T-helper 2 cell treated with Interferon-gamma antibody and Interleukin-4, amounts not matched to agents 100 ng/mL and 5 ng/mL, for 36 hours (primary cell): ENCODE data around the gene ZNF420. TPM values are rescaled to one million over a fixed set of nuclear protein-coding genes. Genes with fewer than 3 reads are reported as not detected.
"Not testable (repeated sequence)": the region's sequence is repeated elsewhere in the genome, so short reads cannot be mapped to it uniquely, and the experiment has no call there.

Experiments
- intact Hi-C: fragments of 100-400 bp; cut with micrococcal nuclease; formaldehyde crosslinking; loops from one replicate; pipeline ENCODE4 v1.15.1; 2023
- total RNA-seq: library from RNA; stranded (reverse); gene quantifications from 2 replicates; pipeline ENCODE4 v1.2.3, GENCODE V29; 2022

The ZNF420 gene
- total RNA-seq = 8.3 and 8.4 TPM in 2 replicates

- intact Hi-C loops = loop anchor here (1.0 to 5.0 kb wide), 10 partner anchors 94 to 863 kb away; partner anchors contain the start of genes ZNF146, ZNF345, ZNF527 and ZNF529
Observed at GRCh38 chr19:37077934-37078716, at the start of gene ZNF420. TSS of gene ZNF420 (plus strand) at chr19:37078433. CDS start at chr19:37089119, 10,686 bp downstream.

GRCh38 chr19:37045140-37045539 lies 33.1 kb upstream of the ZNF420 start:
- intact Hi-C loops = no loop called here

- intact Hi-C loops = no loop called here
Observed at GRCh38 chr19:37055330-37055729, 22.9 kb upstream of the ZNF420 start.

GRCh38 chr19:37056776-37057175 lies 21.5 kb upstream of the ZNF420 start:
- intact Hi-C loops = no loop called here

- intact Hi-C loops = no loop called here
Observed at GRCh38 chr19:37059142-37059541, 19.1 kb upstream of the ZNF420 start.

- intact Hi-C loops = not testable (repeated sequence)
Observed at GRCh38 chr19:37064886-37065285, 13.3 kb upstream of the ZNF420 start.

GRCh38 chr19:37074111-37074510 lies 4.1 kb upstream of the ZNF420 start:
- intact Hi-C loops = no loop called here

GRCh38 chr19:37074819-37075362 lies 3.3 kb upstream of the ZNF420 start:
- intact Hi-C loops = loop anchor here (5.0 kb wide), 2 partner anchors 303 to 392 kb away; partner anchors contain the start of genes ZNF569, ZNF570 and ZNF850

GRCh38 chr19:37076524-37076923 lies 1.7 kb upstream of the ZNF420 start:
- intact Hi-C loops = loop anchor here (5.0 kb wide), 2 partner anchors 304 to 391 kb away; partner anchors contain the start of genes ZNF569, ZNF570 and ZNF850

GRCh38 chr19:37077501-37077933 lies 716 bp upstream of the ZNF420 start:
- intact Hi-C loops = loop anchor here (1.0 to 5.0 kb wide), 3 partner anchors 227 to 390 kb away; partner anchors contain the start of genes ZNF345, ZNF569, ZNF570 and ZNF850

GRCh38 chr19:37078717-37079032 lies 442 bp downstream of the ZNF420 start:
- intact Hi-C loops = loop anchor here (1.0 to 5.0 kb wide), 9 partner anchors 94 to 864 kb away; partner anchors contain the start of genes ZNF146, ZNF527, ZNF529 and ZNF565

- intact Hi-C loops = loop anchor here (2.0 to 5.0 kb wide), 5 partner anchors 292 to 864 kb away; partner anchors contain the start of genes ZNF146, ZNF527, ZNF529 and ZNF565
Observed at GRCh38 chr19:37079238-37079637, 1.0 kb downstream of the ZNF420 start.

GRCh38 chr19:37082307-37082706 lies 4.1 kb downstream of the ZNF420 start:
- intact Hi-C loops = no loop called here

GRCh38 chr19:37087110-37087509 lies 8.9 kb downstream of the ZNF420 start:
- intact Hi-C loops = no loop called here

GRCh38 chr19:37095859-37096258 lies 17.6 kb downstream of the ZNF420 start:
- intact Hi-C loops = no loop called here

GRCh38 chr19:37098570-37098969 lies 20.3 kb downstream of the ZNF420 start:
- intact Hi-C loops = no loop called here

GRCh38 chr19:37104135-37104534 lies 25.9 kb downstream of the ZNF420 start:
- intact Hi-C loops = not testable (repeated sequence)

- intact Hi-C loops = not testable (repeated sequence)
Observed at GRCh38 chr19:37111753-37112152, 33.5 kb downstream of the ZNF420 start.

GRCh38 chr19:37114001-37114400 lies 35.8 kb downstream of the ZNF420 start:
- intact Hi-C loops = no loop called here

- intact Hi-C loops = not testable (repeated sequence)
Observed at GRCh38 chr19:37122093-37122492, 43.9 kb downstream of the ZNF420 start.

- intact Hi-C loops = no loop called here
Observed at GRCh38 chr19:37127999-37128820, 50.0 kb downstream of the ZNF420 start.

GRCh38 chr19:37128821-37129177 lies 50.6 kb downstream of the ZNF420 start:
- intact Hi-C loops = no loop called here
